K562 (cell line): Measurements from ENCODE around the gene ATG12.

Source experiments
- BRD4 ChIP-seq: fragments of 200-600 bp; sonication (generic); IDR thresholded peaks from 2 replicates; pipeline ENCODE4 v1.6.1; 2017; ENCODE audit warnings: inconsistent platforms
- POLR2A ChIP-seq: fragments of 450-650 bp; conservative IDR thresholded peaks from 2 replicates; pipeline ENCODE4 v1.6.1; 2016

GRCh38 chr5:115815693-115816225 lies 25.6 kb downstream of the ATG12 start:
- no peak for TF ChIP-seq POLR2A
- no peak for TF ChIP-seq BRD4
